Fibroblast of villous mesenchyme (primary cell): ENCODE measurements around the gene OR56B4. TPM values are rescaled to one million over a fixed set of nuclear protein-coding genes. Genes with fewer than 3 reads are reported as not detected.

Experiments used
- DNase-seq: peaks from one replicate; pipeline ENCODE4 v3.0.0-alpha.2; 2010; ENCODE audit warnings: low read depth
- H3K4me3 ChIP-seq: 2 replicates; pipeline ENCODE4 v1.5.1; 2011; ENCODE audit warnings: low read depth, mild to moderate bottlenecking, low read length
- CTCF ChIP-seq: IDR thresholded peaks from 2 replicates; pipeline ENCODE4 v1.5.1; 2012; ENCODE audit warnings: low read depth, mild to moderate bottlenecking, low read length; ENCODE audit not compliant: insufficient read depth
- total RNA-seq: library from RNA; depleted of rRNA; stranded (reverse); fragments of >200 nt; gene quantifications from 2 replicates; pipeline ENCODE4 v1.2.3, GENCODE V29; 2012

OR56B4 gene
- total RNA-seq, 1 donor = not detected

GRCh38 chr11:6084587-6084986 lies 22.9 kb upstream of the OR56B4 start:
- no peak for DNase-seq
- H3K4me3 ChIP-seq = no peak overlapping the region
- TF ChIP-seq CTCF = no peak

GRCh38 chr11:6094186-6094585 lies 13.3 kb upstream of the OR56B4 start:
- no peak overlapping the region for H3K4me3 ChIP-seq
- TF ChIP-seq CTCF = no peak
- DNase-seq = no peak

- no peak for DNase-seq
Measured at GRCh38 chr11:6095798-6096197, 11.7 kb upstream of the OR56B4 start.

DNA sequence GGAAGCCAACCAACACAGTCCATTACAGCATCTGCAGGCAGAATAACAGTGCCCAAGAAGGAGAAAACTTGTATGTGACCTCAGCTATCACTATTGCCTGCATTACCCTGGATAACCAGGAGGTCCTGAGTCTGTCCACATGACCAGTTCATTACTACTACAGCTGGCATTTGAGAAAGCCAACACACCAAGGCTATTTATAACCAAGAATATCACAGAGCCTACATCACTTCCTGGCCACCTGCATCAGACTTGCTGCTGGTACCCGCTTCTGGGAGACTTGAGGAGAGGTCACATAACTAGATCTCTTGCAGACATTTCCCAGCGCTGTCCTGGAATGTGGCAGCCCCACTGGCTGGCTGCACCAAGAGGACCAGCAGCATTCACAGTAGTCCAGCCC lies 11.1 kb upstream of the OR56B4 start:
- no peak for DNase-seq
- TF ChIP-seq CTCF = no peak
- H3K4me3 ChIP-seq = no peak overlapping the region

More at GRCh38 chr11:6095798-6096197, 11.7 kb upstream of the OR56B4 start:
- TF ChIP-seq CTCF = no peak
- H3K4me3 ChIP-seq = no peak overlapping the region

DNA sequence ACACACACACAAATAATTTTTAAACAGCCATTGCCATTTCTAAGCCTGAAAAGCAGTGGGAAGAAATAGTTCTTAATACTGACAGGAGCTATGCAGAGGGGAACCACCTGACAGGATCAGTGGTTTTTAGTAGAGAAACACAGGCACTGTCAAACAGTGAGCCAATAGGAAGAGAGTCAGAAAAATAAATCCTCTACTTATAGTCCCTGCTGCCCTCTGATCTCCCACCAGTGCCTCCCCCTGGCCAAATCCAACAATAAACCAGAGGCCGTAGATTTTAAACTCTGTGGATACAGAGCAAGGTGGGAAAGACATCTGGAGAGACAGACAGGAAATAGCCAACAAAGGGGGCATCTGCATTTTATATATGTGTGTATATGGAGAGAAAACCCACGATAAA lies 7.9 kb upstream of the OR56B4 start:
- no peak for TF ChIP-seq CTCF
- no peak for DNase-seq

DNA sequence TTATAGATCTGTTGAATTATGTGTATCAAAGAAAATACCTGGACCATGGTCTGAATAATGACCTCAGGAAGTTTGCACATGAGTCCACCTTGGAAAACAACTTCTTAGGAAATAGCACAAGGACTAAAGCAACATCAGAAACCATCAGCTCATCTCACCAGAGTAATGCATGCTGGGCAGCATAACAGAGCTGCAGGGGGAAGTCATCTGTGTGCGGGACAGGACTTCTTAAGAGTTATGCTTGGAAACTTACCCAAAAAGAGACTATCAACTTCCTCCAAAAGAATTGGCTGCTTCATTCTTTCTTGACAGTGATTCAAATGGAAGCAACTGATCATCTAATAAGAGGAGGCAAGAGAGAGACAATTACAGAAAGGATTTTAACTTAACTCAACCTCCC lies 2.5 kb downstream of the OR56B4 start:
- DNase-seq = no peak
- no peak overlapping the region for H3K4me3 ChIP-seq
- no peak for TF ChIP-seq CTCF

More for the DNA sequence above, 7.9 kb upstream of the OR56B4 start:
- H3K4me3 ChIP-seq = no peak overlapping the region

DNA sequence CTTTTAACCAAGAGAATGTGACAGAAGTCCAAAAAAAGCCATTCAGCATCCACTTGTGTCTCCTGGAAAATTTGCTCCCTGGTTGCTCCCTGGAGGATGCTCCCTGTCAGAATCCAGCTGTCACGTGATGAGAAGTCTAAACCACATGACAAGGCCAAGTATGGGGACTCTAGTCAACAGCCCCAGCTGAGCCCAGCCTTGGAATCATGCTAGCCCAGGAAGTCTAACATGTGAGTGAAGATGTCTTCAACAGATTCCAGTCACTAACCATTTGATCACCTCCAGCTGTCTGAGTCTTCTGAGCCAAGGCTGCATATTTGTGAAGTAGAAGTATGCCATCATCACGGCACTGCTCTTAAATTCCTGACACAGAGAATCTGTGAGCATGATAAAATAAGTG lies 4.2 kb downstream of the OR56B4 start:
- no peak overlapping the region for H3K4me3 ChIP-seq
- no peak for DNase-seq
- TF ChIP-seq CTCF = no peak
